ENCODE results near the gene NUP88.

The NUP88 gene

GRCh38 chr17:5429191-5429887 is 9.9 kb upstream of the NUP88 start:
- Histone ChIP-seq H3K9ac (no peak overlapping the region), H3K4me1 (peaks cover 0 to 12% (median 7%) of the 10 kb centered on the region in 10 experiments; a peak in 7 of 20 replicates), H3K4me3 (no peak overlapping the region), H3K9me3 (replicated peaks in 1 of 11) (no peaks in the 10 kb centered on the region), H3K36me3 (peaks cover 98 to 100% (median 100%) of the 10 kb centered on the region in 11 experiments), H3K27ac (no peak overlapping the region), H3K4me2 (no peak overlapping the region), H4K20me1 (peaks cover 14 to 68% (median 43%) of the 10 kb centered on the region in 11 experiments; a peak in 20 of 22 replicates), H3K27me3 (no peaks in the 10 kb centered on the region)
- TF ChIP-seq Cebpa-rat (IDR thresholded peaks at IDR 0.05), result no peak

GRCh38 chr17:5425826-5426225 is 6.4 kb upstream of the NUP88 start:
- H3K9me3 ChIP-seq (replicated peaks in 1 of 11), result no peaks in the 10 kb centered on the region
- H3K36me3 ChIP-seq, result peaks cover 92 to 99% (median 97%) of the 10 kb centered on the region in 11 experiments
- no peak overlapping the region for H3K9ac ChIP-seq
- H4K20me1 ChIP-seq, result peaks cover 0 to 33% (median 10%) of the 10 kb centered on the region in 11 experiments; a peak in 16 of 22 replicates
- no peak overlapping the region for H3K4me3 ChIP-seq
- TF ChIP-seq Cebpa-rat (IDR thresholded peaks at IDR 0.05), result no peak
- peaks cover 12 to 30% (median 19%) of the 10 kb centered on the region in 10 experiments for H3K4me1 ChIP-seq
- no peaks in the 10 kb centered on the region for H3K27me3 ChIP-seq
- H3K27ac ChIP-seq, result no peak overlapping the region
- H3K4me2 ChIP-seq, result no peak overlapping the region

GRCh38 chr17:5424909-5425308 is 5.4 kb upstream of the NUP88 start:
- no peak overlapping the region for H3K4me3 ChIP-seq
- H3K27ac ChIP-seq, result no peak overlapping the region
- peaks cover 82 to 89% (median 87%) of the 10 kb centered on the region in 11 experiments for H3K36me3 ChIP-seq

GRCh38 chr17:5422505-5422904 is 3.0 kb upstream of the NUP88 start:
- H3K27me3 ChIP-seq, result no peaks in the 10 kb centered on the region
- H3K4me1 ChIP-seq, result peaks cover 25 to 35% (median 28%) of the 10 kb centered on the region in 10 experiments
- peaks cover 61 to 74% (median 64%) of the 10 kb centered on the region in 11 experiments for H3K36me3 ChIP-seq
- peaks cover 0 to 25% (median 12%) of the 10 kb centered on the region in 11 experiments; a peak in 17 of 22 replicates for H4K20me1 ChIP-seq
- TF ChIP-seq Cebpa-rat (IDR thresholded peaks at IDR 0.05), result no peak
- no peak overlapping the region for H3K9ac ChIP-seq
- no peak overlapping the region for H3K27ac ChIP-seq
- 0 out of 22 replicates have a peak overlapping the region, but pooled peaks of 2 of the 11 experiments have one; percentile 93 to 95 for H3K4me2 ChIP-seq
- no peak overlapping the region for H3K4me3 ChIP-seq
- H3K9me3 ChIP-seq (replicated peaks in 1 of 11), result no peaks in the 10 kb centered on the region

More at GRCh38 chr17:5424909-5425308, 5.4 kb upstream of the NUP88 start:
- no peaks in the 10 kb centered on the region for H3K9me3 ChIP-seq (replicated peaks in 1 of 11)
- peaks cover 0 to 25% (median 6%) of the 10 kb centered on the region in 11 experiments; a peak in 8 of 22 replicates for H4K20me1 ChIP-seq
- no peaks in the 10 kb centered on the region for H3K27me3 ChIP-seq
- H3K4me2 ChIP-seq, result no peak overlapping the region
- H3K4me1 ChIP-seq, result peaks cover 15 to 32% (median 22%) of the 10 kb centered on the region in 10 experiments
- TF ChIP-seq Cebpa-rat (IDR thresholded peaks at IDR 0.05), result no peak
- H3K9ac ChIP-seq, result no peak overlapping the region

- H3K27ac ChIP-seq, result peak within 1 kb of the TSS; percentile 76 to 95 (median 92)
- H3K4me3 ChIP-seq, result peak within 1 kb of the TSS; percentile 77 to 94 (median 86)
- H4K20me1 ChIP-seq, result peaks cover 0 to 41% (median 27%) of the 10 kb centered on the region in 11 experiments; a peak in 17 of 22 replicates
- H3K36me3 ChIP-seq, result peaks cover 55 to 74% (median 64%) of the 10 kb centered on the region in 11 experiments
- H3K9ac ChIP-seq, result peak within 1 kb of the TSS; percentile 86 to 95 (median 93)
- peak within 1 kb of the TSS; percentile 85 to 99 (median 96) for H3K4me2 ChIP-seq
- H3K9me3 ChIP-seq (replicated peaks in 1 of 11), result no peaks in the 10 kb centered on the region
- peaks cover 35 to 46% (median 39%) of the 10 kb centered on the region in 10 experiments for H3K4me1 ChIP-seq
- no peaks in the 10 kb centered on the region for H3K27me3 ChIP-seq
- TF ChIP-seq Cebpa-rat (IDR thresholded peaks at IDR 0.05), result no peak
Observed at GRCh38 chr17:5419959-5420653, 644 bp upstream of the NUP88 start, which contains the start of gene RPAIN. TSS of gene RPAIN (plus strand) at chr17:5420182. CDS start at chr17:5420211, 29 bp downstream.

GRCh38 chr17:5418858-5419355 is 555 bp downstream of the NUP88 start:
- no peak for TF ChIP-seq Cebpa-rat (IDR thresholded peaks at IDR 0.05)
- H3K9me3 ChIP-seq (replicated peaks in 1 of 11), result no peaks in the 10 kb centered on the region

GRCh38 chr17:5416901-5417300 is 2.6 kb downstream of the NUP88 start:
- Histone ChIP-seq H3K27ac (no peak overlapping the region), H3K27me3 (no peaks in the 10 kb centered on the region), H3K4me3 (peak overlapping the region in 3 of 10 experiments; percentile 21 to 94 (median 91); a peak in 2 of 20 replicates), H4K20me1 (peaks cover 0 to 72% (median 54%) of the 10 kb centered on the region in 11 experiments; a peak in 19 of 22 replicates), H3K9me3 (replicated peaks in 1 of 11) (no peaks in the 10 kb centered on the region), H3K4me2 (peak overlapping the region; percentile 49 to 99 (median 96)), H3K36me3 (peaks cover 55 to 74% (median 64%) of the 10 kb centered on the region in 11 experiments), H3K9ac (peak overlapping the region in 9 of 11 experiments; percentile 9 to 94 (median 35); a peak in 10 of 22 replicates), H3K4me1 (peaks cover 35 to 49% (median 38%) of the 10 kb centered on the region in 10 experiments)
- no peak for TF ChIP-seq Cebpa-rat (IDR thresholded peaks at IDR 0.05)

More at GRCh38 chr17:5418858-5419355, 555 bp downstream of the NUP88 start:
- H3K36me3 ChIP-seq, result peaks cover 55 to 74% (median 64%) of the 10 kb centered on the region in 11 experiments
- H3K27ac ChIP-seq, result peak overlapping the region; percentile 76 to 95 (median 92)
- peak overlapping the region; percentile 86 to 95 (median 93) for H3K9ac ChIP-seq
- H3K4me3 ChIP-seq, result peak overlapping the region; percentile 77 to 94 (median 86)
- H3K4me1 ChIP-seq, result peaks cover 35 to 51% (median 44%) of the 10 kb centered on the region in 10 experiments
- H3K27me3 ChIP-seq, result no peaks in the 10 kb centered on the region
- peak overlapping the region; percentile 85 to 99 (median 96) for H3K4me2 ChIP-seq
- peaks cover 0 to 52% (median 34%) of the 10 kb centered on the region in 11 experiments; a peak in 18 of 22 replicates for H4K20me1 ChIP-seq

GRCh38 chr17:5413682-5414081 is 5.8 kb downstream of the NUP88 start:
- H3K27ac ChIP-seq, result peak overlapping the region in 2 of 11 experiments; percentile 25 to 28; a peak in 4 of 22 replicates
- peaks cover 20 to 35% (median 25%) of the 10 kb centered on the region in 10 experiments for H3K4me1 ChIP-seq
- no peak for TF ChIP-seq Cebpa-rat (IDR thresholded peaks at IDR 0.05)
- H3K9ac ChIP-seq, result peak overlapping the region in 1 of 11 experiments; percentile 38; a peak in 1 of 22 replicates
- no peaks in the 10 kb centered on the region for H3K27me3 ChIP-seq
- H3K36me3 ChIP-seq, result peaks cover 78 to 97% (median 90%) of the 10 kb centered on the region in 11 experiments
- H4K20me1 ChIP-seq, result peaks cover 0 to 96% (median 75%) of the 10 kb centered on the region in 11 experiments; a peak in 19 of 22 replicates
- no peak overlapping the region for H3K4me3 ChIP-seq
- no peaks in the 10 kb centered on the region for H3K9me3 ChIP-seq (replicated peaks in 1 of 11)
- H3K4me2 ChIP-seq, result peak overlapping the region in 2 of 11 experiments; percentile 15 to 29; a peak in 5 of 22 replicates
